Upper lobe of left lung (tissue), 6 donors: ENCODE measurements around the gene KIRREL1. TPM values are rescaled to one million over a fixed set of nuclear protein-coding genes. Genes with fewer than 3 reads are reported as not detected.

ENCODE experiments used
- ATAC-seq, 2 donors: fragments of 200-7000 bp; cut with Tn5 transposase; one replicate each; pipeline ENCODE4 v1.9.1; 2022; ENCODE audit warnings: mild to moderate bottlenecking in 2 of 2, moderate library complexity in 2 of 2; ENCODE audit not compliant: low FRiP score in 2 of 2
- DNase-seq, 2 donors: peaks; one replicate each; pipeline ENCODE4 v3.0.0-alpha.2; 2019 to 2020
- H3K27ac ChIP-seq, 4 donors: fragments of 200-600 bp; sonication (generic); one replicate each; pipeline ENCODE4 v1.5.1; 2016 to 2019
- H3K27me3 ChIP-seq, 4 donors: fragments of 200-600 bp; sonication (generic); one replicate each; pipeline ENCODE4 v1.5.1; 2017 to 2019
- H3K36me3 ChIP-seq, 4 donors: fragments of 200-600 bp; sonication (generic); one replicate each; pipeline ENCODE4 v1.5.1; 2016 to 2019
- H3K4me1 ChIP-seq, 4 donors: fragments of 200-600 bp; sonication (generic); one replicate each; pipeline ENCODE4 v1.5.1; 2018 to 2019
- H3K4me3 ChIP-seq, 4 donors: fragments of 200-600 bp; sonication (generic); one replicate each; pipeline ENCODE4 v1.5.1; 2017 to 2019; ENCODE audit warnings: mild to moderate bottlenecking in 2 of 4, moderate library complexity in 1 of 4
- H3K9me3 ChIP-seq, 4 donors: fragments of 200-600 bp; sonication (generic); one replicate each; pipeline ENCODE4 v1.5.1; 2018 to 2019
- EP300 ChIP-seq, 4 donors: sonication (generic); formaldehyde crosslinking; IDR thresholded peaks; one replicate each; pipeline ENCODE4 v1.5.1; 2017; ENCODE audit warnings: antibody characterized with exemption in 4 of 4, control low read depth in 2 of 4
- POLR2A ChIP-seq, 4 donors: fragments of 450-650 bp; IDR thresholded peaks; one replicate each; pipeline ENCODE4 v1.5.1; 2016 to 2017; ENCODE audit warnings: antibody characterized with exemption in 4 of 4, mild to moderate bottlenecking in 2 of 4
- POLR2AphosphoS5 ChIP-seq, 2 donors: sonication (generic); formaldehyde crosslinking; IDR thresholded peaks; one replicate each; pipeline ENCODE4 v1.5.1; 2017; ENCODE audit warnings: antibody characterized with exemption in 2 of 2
- WGBS, 2 donors: methylation state at CpG; one replicate each; pipeline ENCODE4 v1.1.5; 2017 to 2018; 5-methylcytosine and 5-hydroxymethylcytosine counted together
- total RNA-seq, 6 donors: library from RNA; depleted of rRNA in 4 of 6; stranded (reverse); fragments of >200 nt in 4 of 6; gene quantifications; one replicate each; pipeline versions ENCODE4 v1.1.0 to v1.2.1, GENCODE V29; 2016 to 2021
- TF ChIP-seq, protein P1 (sequence below), 6 experiments: fragments of 450-650 bp in 4 of 6; fragments of 200-600 bp in 2 of 6; sonication (generic) in 2 of 6; IDR thresholded peaks; one replicate each; pipeline ENCODE4 v1.5.1; 2016 to 2019; ENCODE audit warnings: antibody characterized with exemption in 6 of 6
- donor health status: DM: no; HTN: no; CAD: no; lungs with moderate emphysema.
- donor health status: DM: no; HTN: yes; CAD: no; lungs with severe emphysema.

Gene KIRREL1
- total RNA-seq, 6 donors from 2014 or later: 16.9 to 40.6 (median 25.8) TPM

GRCh38 chr1:158037008-158037865 is 43.8 kb downstream of the KIRREL1 start:
- WGBS, 2 donors: 72 to 76% methylated on average over 9 to 16 of the region's 17 CpGs
- ATAC-seq: no peak
- peak overlapping the region; percentile 11 to 75 (median 40) for H3K27ac ChIP-seq

DNA sequence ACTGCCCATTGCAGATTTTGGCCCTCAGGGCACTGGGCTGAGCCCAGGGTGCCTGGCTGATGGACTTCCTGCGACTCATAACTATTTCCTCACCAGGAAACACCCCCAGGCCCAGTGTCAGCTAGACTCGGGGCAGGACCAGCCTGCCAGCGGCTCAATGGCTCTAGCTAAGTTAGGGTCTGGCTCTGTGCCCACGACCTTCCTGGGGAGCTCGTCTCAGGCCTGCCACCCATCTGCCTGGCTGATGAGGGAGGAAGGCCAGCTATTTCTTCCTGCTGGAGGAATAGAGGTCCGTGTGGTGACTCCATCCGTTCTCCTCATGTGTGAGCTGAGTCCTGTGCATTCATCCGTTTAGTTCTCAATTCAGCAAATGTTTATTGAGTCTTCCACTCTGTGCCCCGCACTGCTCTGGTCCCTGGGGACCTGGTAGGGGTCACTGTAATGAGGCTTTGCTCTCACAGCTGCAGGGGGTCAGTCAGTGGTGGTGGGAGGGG is 44.5 kb downstream of the KIRREL1 start:
- H3K4me1 ChIP-seq: peaks cover 12 to 24% (median 17%) of the 10 kb centered on the region in 4 donors
- no peaks in the 10 kb centered on the region for H3K27me3 ChIP-seq
- TF ChIP-seq POLR2AphosphoS5 (IDR thresholded peaks at IDR 0.05) (no peak), POLR2A (IDR thresholded peaks at IDR 0.05) (no peak), EP300 (IDR thresholded peaks at IDR 0.05) (no peak)
- TF ChIP-seq, protein P1, sequence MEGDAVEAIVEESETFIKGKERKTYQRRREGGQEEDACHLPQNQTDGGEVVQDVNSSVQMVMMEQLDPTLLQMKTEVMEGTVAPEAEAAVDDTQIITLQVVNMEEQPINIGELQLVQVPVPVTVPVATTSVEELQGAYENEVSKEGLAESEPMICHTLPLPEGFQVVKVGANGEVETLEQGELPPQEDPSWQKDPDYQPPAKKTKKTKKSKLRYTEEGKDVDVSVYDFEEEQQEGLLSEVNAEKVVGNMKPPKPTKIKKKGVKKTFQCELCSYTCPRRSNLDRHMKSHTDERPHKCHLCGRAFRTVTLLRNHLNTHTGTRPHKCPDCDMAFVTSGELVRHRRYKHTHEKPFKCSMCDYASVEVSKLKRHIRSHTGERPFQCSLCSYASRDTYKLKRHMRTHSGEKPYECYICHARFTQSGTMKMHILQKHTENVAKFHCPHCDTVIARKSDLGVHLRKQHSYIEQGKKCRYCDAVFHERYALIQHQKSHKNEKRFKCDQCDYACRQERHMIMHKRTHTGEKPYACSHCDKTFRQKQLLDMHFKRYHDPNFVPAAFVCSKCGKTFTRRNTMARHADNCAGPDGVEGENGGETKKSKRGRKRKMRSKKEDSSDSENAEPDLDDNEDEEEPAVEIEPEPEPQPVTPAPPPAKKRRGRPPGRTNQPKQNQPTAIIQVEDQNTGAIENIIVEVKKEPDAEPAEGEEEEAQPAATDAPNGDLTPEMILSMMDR (IDR thresholded peaks at IDR 0.05): no peak
- H3K27ac ChIP-seq: peak overlapping the region; percentile 15 to 75 (median 50)
- 28 to 38% methylated on average over 4 to 9 of the region's 9 CpGs for WGBS, 2 donors
- H3K9me3 ChIP-seq: no peaks in the 10 kb centered on the region
- H3K36me3 ChIP-seq: no peaks in the 10 kb centered on the region
- ATAC-seq: peak in 1 of 2 donors; percentile 53
- peak; percentile 24 to 37 for DNase-seq
- H3K4me3 ChIP-seq: no peak overlapping the region

More at GRCh38 chr1:158037008-158037865, 43.8 kb downstream of the KIRREL1 start:
- H3K36me3 ChIP-seq: no peaks in the 10 kb centered on the region
- no peak for TF ChIP-seq POLR2AphosphoS5 (IDR thresholded peaks at IDR 0.05)
- TF ChIP-seq, protein P1 (IDR thresholded peaks at IDR 0.05): no peak
- TF ChIP-seq EP300 (IDR thresholded peaks at IDR 0.05): no peak
- TF ChIP-seq POLR2A (IDR thresholded peaks at IDR 0.05): no peak
- DNase-seq: peak; percentile 69 to 73
- no peak overlapping the region for H3K4me3 ChIP-seq
- no peaks in the 10 kb centered on the region for H3K9me3 ChIP-seq
- H3K4me1 ChIP-seq: peaks cover 12 to 24% (median 17%) of the 10 kb centered on the region in 4 donors
- H3K27me3 ChIP-seq: no peaks in the 10 kb centered on the region

DNA sequence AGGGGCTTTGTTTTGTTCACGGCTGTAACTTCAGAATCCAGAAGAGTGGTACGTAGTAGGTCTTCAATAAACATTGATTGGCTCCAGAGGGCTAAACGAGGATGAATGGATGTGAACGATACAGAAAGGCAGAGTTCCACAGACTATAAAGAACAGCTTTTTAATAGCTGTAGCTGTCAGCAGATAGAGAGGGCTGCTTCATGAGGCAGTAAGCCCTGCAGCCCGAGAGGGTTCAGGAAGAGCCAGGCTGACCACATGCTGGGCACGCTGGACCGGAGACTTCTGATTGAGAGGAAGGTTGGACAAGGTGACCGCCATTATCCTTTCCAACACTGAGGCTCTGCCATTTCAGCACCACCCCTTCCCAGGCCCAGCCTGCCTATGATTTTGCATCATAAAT is 45.3 kb downstream of the KIRREL1 start:
- H3K4me3 ChIP-seq: no peak overlapping the region
- H3K36me3 ChIP-seq: no peaks in the 10 kb centered on the region
- H3K4me1 ChIP-seq: peaks cover 12 to 27% (median 17%) of the 10 kb centered on the region in 4 donors
- DNase-seq (no peak), ATAC-seq (no peak)
- H3K9me3 ChIP-seq: no peaks in the 10 kb centered on the region
- no peaks in the 10 kb centered on the region for H3K27me3 ChIP-seq
- TF ChIP-seq, protein P1 (IDR thresholded peaks at IDR 0.05): no peak
- no peak for TF ChIP-seq POLR2A (IDR thresholded peaks at IDR 0.05)
- no peak for TF ChIP-seq EP300 (IDR thresholded peaks at IDR 0.05)
- TF ChIP-seq POLR2AphosphoS5 (IDR thresholded peaks at IDR 0.05): no peak
- peak overlapping the region in 1 of 4 donors; percentile 75 for H3K27ac ChIP-seq
- 84 to 92% methylated on average over 8 of the region's 8 CpGs for WGBS, 2 donors

GRCh38 chr1:158039380-158039779 is 45.9 kb downstream of the KIRREL1 start:
- DNase-seq (no peak), ATAC-seq (no peak)
- no peak overlapping the region for H3K4me3 ChIP-seq
- H3K4me1 ChIP-seq: peaks cover 12 to 30% (median 17%) of the 10 kb centered on the region in 4 donors
- no peaks in the 10 kb centered on the region for H3K27me3 ChIP-seq
- H3K27ac ChIP-seq: no peak overlapping the region
- no peaks in the 10 kb centered on the region for H3K9me3 ChIP-seq
- H3K36me3 ChIP-seq: no peaks in the 10 kb centered on the region
- 63 to 81% methylated on average over 5 of the region's 5 CpGs for WGBS, 2 donors
- TF ChIP-seq, protein P1 (IDR thresholded peaks at IDR 0.05): no peak
- TF ChIP-seq EP300 (IDR thresholded peaks at IDR 0.05) (no peak), POLR2A (IDR thresholded peaks at IDR 0.05) (no peak), POLR2AphosphoS5 (IDR thresholded peaks at IDR 0.05) (no peak)
